GM19239 (cell line): ENCODE results near the gene GDI2.

Source experiments
- DNase-seq: peaks from one replicate; pipeline ENCODE4 v3.0.0; 2011; ENCODE audit warnings: low spot score; ENCODE audit not compliant: insufficient read length
- FAIRE-seq: peaks from 2 replicates; lab custom pipeline; 2011; peaks lifted over from hg19 to GRCh38; lab: Jason Lieb, UNC

The GDI2 gene

DNA sequence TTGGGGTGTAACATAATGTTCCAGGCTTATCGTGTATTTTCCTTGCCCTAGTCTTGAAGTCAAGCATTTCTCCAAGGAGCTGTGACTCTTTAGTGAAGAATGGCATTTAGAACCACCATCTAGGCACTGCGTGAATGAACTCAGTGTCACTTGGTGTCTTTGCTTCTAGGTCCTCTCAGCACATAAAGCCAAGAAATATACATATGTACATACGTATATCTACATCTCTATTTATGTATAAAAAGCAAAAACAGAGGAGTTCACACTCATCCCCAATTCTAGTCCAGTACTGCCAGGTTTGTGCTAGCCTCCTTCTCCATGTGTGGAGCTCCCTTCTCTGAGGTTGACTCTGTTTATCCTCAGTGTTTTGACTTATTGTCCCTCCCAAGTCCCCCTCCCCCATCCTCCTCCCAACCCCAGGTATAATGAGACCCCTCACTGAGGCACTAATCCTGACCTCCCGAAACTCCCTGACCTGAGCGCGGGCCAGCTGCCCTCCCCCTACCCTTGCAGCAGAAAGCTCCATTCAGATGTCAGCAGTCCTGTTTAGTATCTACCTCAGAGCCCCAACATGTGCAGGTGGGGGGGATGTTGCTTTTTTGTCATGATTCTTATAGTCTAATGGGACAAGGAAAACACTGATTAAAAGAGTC is 61.5 kb downstream of the GDI2 start:
- DNase-seq = no peak
- no peak for FAIRE-seq

DNA sequence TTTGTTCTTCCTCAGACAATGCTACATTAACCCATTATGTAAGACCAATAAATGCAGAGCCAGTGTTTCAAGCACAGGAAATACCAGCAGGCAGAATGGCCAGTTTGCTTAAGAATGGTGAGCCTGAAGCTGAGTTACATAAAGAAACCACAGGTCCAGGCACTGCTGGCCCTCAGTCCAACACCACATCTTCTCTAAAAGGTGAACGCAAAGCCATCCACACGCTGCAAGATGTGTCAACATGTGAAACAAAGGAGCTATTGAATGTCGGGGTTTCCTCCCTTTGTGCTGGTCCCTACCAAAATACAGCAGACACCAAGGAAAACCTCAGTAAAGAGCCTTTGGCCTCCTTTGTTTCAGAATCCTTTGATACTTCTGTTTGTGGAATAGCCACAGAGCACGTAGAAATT is 64.8 kb downstream of the GDI2 start:
- no peak for FAIRE-seq
- DNase-seq = no peak

DNA sequence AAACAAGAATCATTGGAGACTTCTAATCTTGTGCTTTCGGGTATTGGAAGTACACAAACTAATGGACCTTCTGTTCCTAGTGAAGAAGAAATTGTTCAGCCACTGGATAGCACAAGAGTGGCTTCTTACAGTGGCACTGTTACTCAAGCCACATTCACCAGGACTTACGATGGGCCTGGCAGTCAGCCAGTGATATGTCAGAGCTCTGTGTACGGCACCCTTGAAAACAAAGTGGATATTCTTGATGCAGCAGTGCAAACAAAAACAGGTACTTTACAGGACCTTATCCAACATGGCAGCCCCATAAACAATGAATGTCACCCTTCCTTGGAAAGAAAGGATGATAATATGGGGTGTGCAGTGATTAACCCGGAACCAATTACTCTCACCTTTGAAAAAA is 67.0 kb downstream of the GDI2 start:
- DNase-seq (no peak), FAIRE-seq (no peak)

DNA sequence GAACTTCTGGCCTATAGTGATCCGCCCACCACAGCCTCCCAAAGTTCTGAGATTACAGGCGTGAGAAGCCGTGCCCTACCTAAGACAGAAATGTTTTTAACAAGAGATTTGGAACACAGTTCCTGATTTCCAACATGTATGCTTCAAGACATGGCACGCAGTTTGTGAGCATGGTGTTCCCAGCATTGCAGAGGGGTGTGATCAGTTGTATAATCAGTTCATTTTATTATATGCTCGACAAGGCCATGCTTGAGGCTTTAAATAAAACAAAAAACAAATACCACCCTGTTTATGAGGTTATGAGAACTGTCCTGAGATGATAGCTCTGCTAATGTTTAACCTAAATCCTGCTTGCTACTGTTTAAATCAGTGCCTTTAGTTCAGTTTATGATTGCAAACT is 68.4 kb downstream of the GDI2 start:
- FAIRE-seq (no peak), DNase-seq (no peak)

DNA sequence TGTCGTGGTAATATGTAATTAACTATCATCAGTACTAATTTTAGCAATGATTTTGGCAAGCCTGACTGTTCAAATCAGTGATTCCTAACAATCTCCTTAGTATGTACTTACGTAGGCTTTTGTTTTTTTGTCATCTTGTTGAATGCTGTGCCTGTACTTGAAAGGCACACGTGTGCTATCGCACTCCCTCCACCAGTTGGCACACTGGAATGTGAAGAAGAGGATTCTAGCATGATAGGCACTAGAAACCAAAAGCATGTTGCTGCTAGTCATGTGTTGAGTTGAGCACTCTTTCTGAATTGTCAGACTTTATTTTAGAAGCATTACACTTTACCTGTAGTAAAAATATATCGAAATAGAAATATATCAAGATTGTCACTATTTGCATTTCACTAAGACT is 69.5 kb downstream of the GDI2 start:
- no peak for FAIRE-seq
- no peak for DNase-seq

DNA sequence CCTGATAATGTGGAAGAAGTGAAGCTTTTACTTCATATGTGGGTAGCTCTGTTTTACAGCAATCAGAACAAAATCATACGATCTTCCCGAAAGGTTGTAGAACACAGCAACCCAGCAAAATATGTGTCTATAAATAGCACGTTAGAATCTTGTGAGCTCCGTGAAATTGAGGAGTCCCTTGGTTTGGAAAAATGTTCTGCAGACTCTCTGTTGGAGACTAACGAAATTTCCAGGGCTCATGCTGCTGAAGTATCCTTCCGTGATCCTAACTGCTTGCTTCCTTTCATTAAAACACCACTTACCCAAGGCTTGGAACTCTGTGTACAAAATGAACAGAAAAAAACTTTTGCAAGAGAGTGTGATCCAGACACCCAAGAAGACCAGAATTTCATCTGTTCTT is 71.1 kb downstream of the GDI2 start:
- no peak for DNase-seq
- no peak for FAIRE-seq

DNA sequence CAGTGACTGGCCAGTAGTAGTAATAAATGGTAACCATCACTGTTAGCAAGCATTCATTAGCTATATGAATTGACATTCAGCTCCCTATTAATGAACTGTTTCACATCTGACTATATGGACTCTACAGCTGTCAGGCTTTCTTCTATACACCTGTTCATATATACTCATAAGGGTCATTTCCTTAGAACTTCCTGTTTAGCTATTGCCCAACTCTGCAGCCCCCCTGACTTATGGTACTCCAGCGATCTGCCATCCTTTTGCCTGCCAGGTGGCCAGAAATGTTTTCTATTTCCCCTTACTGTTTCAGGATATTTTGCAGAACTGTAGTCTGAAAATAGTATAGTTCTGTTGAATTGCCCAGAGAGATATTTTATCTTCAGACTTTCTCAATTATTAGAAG is 72.0 kb downstream of the GDI2 start:
- FAIRE-seq = no peak
- DNase-seq = no peak

DNA sequence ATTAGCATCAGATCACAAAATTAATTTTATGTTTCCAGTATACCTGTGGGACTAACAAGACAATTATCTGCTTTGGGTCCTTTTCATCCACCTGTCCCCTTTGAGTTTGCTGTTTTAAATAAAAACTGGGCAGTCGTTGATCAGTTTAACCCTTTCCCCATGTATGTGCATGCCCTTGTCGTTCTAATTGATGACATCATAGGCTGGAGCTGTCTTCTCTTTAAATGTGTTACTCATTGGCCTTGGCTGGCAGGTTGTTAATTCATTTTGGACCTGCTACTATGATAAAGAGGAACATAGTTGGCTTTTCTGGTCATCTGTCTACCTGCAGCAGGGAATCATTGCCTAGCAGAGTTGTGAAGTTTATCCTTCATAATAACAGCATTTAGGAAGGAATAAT is 74.8 kb downstream of the GDI2 start:
- no peak for DNase-seq
- no peak for FAIRE-seq

DNA sequence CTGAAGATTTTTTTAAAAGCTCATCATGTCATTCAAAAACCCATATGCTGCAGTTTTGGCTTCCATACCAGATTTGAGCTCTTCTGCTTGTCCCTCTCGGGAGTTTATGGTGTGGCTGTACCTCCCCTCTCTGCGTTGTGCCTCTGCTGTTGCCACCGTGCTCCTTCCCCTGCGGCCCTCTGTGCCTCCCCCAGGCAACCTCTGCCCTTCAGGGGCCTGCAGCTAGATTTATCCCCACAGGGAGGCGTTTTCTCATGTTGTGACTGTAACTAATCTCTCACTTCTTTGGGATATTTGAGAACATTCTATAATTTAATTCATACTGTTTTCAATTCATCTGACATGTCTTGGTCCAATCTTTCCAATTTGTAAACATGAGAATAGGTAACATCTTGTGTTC is 75.9 kb downstream of the GDI2 start:
- FAIRE-seq = no peak
- DNase-seq = no peak

DNA sequence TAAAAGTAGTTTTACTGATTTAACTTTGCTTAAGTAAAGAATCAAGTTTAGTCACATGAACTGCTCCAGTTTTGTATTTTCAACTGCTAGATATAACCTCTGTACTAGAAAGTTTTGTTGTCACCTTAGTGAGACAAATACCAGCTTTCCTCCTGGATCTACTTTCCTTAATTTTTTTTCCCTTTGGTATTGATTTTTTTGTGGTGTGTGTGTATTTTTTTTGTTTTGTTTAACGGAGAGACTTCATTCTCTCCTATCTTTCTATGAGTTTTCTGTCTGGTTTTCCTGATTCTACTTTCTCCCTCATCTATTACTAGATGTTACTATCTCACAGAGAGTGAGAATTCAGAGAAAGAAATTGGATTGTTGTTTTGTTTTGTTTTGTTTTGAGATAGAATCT is 76.6 kb downstream of the GDI2 start:
- no peak for FAIRE-seq
- no peak for DNase-seq

DNA sequence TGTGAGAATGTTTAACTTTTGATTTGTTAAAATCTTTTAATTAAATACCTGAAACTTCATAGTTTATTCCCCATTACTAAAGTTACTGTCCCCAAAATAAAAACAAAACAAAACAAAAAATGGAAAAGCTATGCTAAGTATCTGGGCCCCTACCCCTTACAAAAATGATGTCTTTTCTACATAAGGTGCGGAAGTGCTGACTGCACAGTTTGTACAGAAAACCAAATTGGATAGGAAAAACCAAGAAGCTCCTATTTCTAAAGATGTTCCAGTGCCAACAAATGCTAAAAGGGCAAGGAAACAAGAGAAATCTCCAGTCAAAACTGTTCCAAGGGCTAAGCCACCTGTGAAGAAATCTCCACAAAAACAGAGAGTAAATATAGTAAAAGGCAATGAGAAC is 78.1 kb downstream of the GDI2 start:
- no peak for FAIRE-seq
- DNase-seq = no peak

DNA sequence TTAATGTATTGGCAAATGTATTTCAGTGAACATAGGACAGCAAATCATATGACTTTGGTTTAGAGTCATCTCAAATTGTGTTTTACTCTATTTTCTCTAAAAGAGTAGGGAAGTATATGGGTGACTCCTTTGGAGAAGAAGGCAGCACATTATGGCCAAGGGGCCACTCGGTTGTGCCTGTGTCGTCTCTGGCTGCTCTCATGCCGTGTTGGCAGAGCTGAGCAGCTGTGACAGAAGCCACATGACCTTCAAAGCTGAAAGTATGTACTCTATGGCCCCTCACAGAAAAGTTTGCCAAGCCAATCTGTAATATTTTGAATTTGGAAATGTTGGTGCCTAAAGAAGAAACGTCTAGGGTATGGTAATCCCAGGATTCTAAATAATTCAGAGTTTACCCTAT is 81.1 kb downstream of the GDI2 start:
- DNase-seq (no peak), FAIRE-seq (no peak)

DNA sequence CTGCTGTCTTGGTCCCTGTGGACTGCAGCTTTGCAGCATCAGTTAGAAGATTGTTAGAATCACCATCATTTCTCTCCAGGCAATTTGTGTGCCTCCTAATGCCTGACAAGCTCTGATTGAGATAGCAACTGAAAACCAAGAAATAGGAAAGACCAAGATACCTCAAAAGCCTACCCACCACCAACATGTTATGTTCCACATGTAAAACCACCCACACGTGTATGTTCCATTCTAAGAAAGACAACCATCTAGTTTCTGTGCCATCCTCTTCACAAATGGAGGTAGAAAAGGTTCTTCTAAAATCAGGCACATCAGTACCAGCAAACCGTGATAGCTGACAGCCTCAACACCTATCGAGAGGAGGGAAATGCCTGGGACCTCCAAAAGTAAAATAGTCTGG is 81.7 kb downstream of the GDI2 start:
- DNase-seq (no peak), FAIRE-seq (no peak)

DNA sequence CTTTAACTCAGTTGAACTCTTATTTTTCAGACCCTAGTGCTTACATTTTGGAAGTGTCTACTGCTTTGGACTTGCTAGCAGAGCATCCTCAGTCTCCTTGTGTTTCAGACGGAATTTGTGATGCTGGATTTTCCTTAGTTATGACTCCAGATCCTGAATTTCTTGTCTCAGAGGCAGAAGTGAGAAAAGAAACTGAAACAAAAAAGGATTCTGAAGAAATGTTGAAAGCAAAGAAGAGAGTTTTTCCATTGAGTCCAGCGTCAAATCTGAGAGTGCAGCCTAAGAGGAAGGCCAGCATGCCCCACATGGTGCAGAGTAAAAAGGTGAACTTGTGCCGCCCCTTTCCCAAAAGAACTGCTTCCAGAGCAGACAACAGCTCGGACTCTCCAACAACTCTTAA is 82.5 kb downstream of the GDI2 start:
- FAIRE-seq (peak; percentile 45), DNase-seq (no peak)

DNA sequence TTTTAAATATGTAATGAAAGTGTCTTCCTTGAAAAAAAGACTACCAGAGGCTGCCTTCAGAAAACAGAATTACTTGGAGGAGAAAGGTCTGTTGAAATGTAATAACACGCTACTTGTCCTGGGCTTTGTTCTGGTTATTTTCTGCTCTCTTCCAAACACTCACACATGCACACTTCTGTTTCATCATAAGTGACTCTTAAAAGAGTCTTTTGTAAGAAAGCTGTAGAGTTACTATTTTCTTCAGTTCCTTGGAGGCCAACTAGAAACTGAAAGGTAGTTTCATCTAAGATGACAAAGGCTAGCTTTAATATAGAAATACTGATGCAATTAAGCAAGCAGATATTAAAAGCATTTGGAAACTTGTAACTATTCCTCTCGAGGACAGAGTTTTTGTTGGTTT is 89.5 kb downstream of the GDI2 start:
- DNase-seq (no peak), FAIRE-seq (peak; percentile 71)

DNA sequence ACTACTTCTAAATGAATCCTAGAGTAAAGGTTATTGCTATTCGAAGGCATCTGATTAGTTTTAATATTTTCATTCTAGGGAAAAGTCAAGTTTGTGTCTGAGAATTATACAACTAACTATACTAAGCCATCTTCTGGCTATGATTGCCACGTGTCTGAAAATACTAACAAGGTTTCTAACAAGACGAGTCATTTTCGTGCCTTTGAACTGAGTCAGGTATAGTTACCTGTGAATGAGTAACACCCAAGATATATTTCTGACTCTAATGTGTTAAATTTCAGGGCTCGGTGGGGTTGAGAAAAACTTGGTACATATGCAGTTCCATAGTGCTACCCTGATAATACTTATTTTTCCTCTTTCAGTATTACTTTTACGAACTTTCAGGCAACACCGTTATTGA is 93.1 kb downstream of the GDI2 start:
- FAIRE-seq = no peak
- DNase-seq = no peak

DNA sequence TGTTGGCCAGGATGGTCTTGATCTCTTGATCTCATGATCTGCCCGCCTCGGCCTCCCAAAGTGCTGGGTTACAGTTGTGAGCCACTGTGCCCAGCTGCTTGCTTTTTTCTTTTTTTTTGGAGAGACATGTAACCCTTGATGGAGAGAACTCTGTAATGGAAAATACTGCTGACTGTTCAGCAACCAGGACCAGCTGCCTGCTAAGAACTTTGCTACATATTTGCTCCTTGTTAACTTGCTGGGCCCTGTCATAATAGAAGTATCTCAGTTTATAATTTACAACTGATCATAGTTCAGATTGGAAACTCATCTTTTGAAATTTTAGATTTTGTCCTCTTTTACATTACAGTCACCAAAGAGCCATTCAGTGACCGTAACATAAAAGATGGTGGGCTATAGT is 93.7 kb downstream of the GDI2 start:
- FAIRE-seq = no peak
- DNase-seq = no peak
